GM12878 (cell line): ENCODE results near the gene KCNAB2. TPM values are rescaled to one million over a fixed set of nuclear protein-coding genes. Genes with fewer than 3 reads are reported as not detected.
A peak's percentile ranks its signal among the peaks of the same experiment; 100 is the strongest.

ENCODE experiments used
- ATAC-seq: fragments of 200-7000 bp; cut with Tn5 transposase; 3 replicates; pipeline ENCODE4 v1.9.1; 2020; ENCODE audit warnings: mild to moderate bottlenecking, moderate library complexity
- BruUV-seq: library from RNA; stranded (reverse); fragments of 400-500 nt; replicated peaks from 2 replicates; lab custom pipeline; 2021; lab: Mats Ljungman, UMichigan
- CTCF ChIA-PET: fragments of 300-600 bp; sonication (Branson Sonifier 250); formaldehyde crosslinking; extraction: SDS; loops from one replicate; lab custom pipeline; 2021; ENCODE audit warnings: inconsistent platforms; lab: Yijun Ruan, JAX
- POLR2A ChIA-PET: fragments of 350-600 bp; formaldehyde crosslinking; extraction: SDS; loops from one replicate; lab custom pipeline; 2021; ENCODE audit warnings: inconsistent platforms; lab: Charles Lee
- RAD21 ChIA-PET: fragments of 300-600 bp; sonication (Branson Sonifier 250); formaldehyde crosslinking; loops from one replicate; lab custom pipeline; 2023; ENCODE audit warnings: antibody characterized with exemption; ENCODE audit not compliant: unreplicated experiment; lab: Charles Lee
- SMC1A ChIA-PET: fragments of 300-600 bp; sonication (Branson Sonifier 250); formaldehyde crosslinking; loops from one replicate; lab custom pipeline; 2023; ENCODE audit not compliant: unreplicated experiment, uncharacterized antibody; lab: Charles Lee
- DNase-seq: peaks from one replicate; pipeline ENCODE4 v3.0.0-alpha.2; 2011; ENCODE audit warnings: low read depth, low spot score
- FAIRE-seq: peaks from 3 replicates; lab custom pipeline; 2011; peaks lifted over from hg19 to GRCh38; lab: Jason Lieb, UNC
- H2AFZ ChIP-seq: 2 replicates; pipeline ENCODE4 v1.6.0; 2011; ENCODE audit warnings: low read depth, low read length, control low read depth; ENCODE audit not compliant: control insufficient read depth
- H3K27ac ChIP-seq: 2 replicates; pipeline ENCODE4 v1.5.1; 2011; ENCODE audit warnings: control low read depth; ENCODE audit not compliant: control insufficient read depth, insufficient read depth
- H3K27me3 ChIP-seq, 2 experiments: replicated peaks in 1 of 2; 2 replicates each; pipeline versions ENCODE4 v1.6.0 to v1.6.1; 2011; ENCODE audit warnings: low read length in 1 of 2; ENCODE audit not compliant: control insufficient read depth in 2 of 2, insufficient read depth in 2 of 2
- H3K36me3 ChIP-seq, 2 experiments: 2 replicates each; pipeline ENCODE4 v1.5.1; 2011; ENCODE audit warnings: low read length in 1 of 2; ENCODE audit not compliant: control insufficient read depth in 2 of 2, insufficient read depth in 2 of 2
- H3K4me1 ChIP-seq: 2 replicates; pipeline ENCODE4 v1.6.1; 2011; ENCODE audit warnings: mild to moderate bottlenecking, low read length, moderate library complexity, mixed read lengths; ENCODE audit not compliant: control insufficient read depth, insufficient read depth
- H3K4me2 ChIP-seq: 2 replicates; pipeline ENCODE4 v1.6.0; 2011; ENCODE audit warnings: control low read depth; ENCODE audit not compliant: control insufficient read depth, insufficient read depth
- H3K4me3 ChIP-seq: fragments of 200-600 bp; sonication (generic); 2 replicates; pipeline ENCODE4 v1.5.1; 2016
- H3K79me2 ChIP-seq: 2 replicates; pipeline ENCODE4 v1.6.0; 2011; ENCODE audit warnings: low read length; ENCODE audit not compliant: control insufficient read depth, insufficient read depth
- H3K9ac ChIP-seq: 2 replicates; pipeline ENCODE4 v1.8.0; 2011; ENCODE audit warnings: low read length, control low read depth, mixed read lengths; ENCODE audit not compliant: control insufficient read depth, insufficient read depth
- H3K9me3 ChIP-seq: replicated peaks from 3 replicates; pipeline ENCODE4 v1.5.1; 2011; ENCODE audit warnings: mild to moderate bottlenecking, low read length; ENCODE audit not compliant: control insufficient read depth, insufficient read depth
- H4K20me1 ChIP-seq: 2 replicates; pipeline ENCODE4 v1.6.0; 2011; ENCODE audit not compliant: control insufficient read depth, insufficient read depth
- CREM ChIP-seq: IDR thresholded peaks from 2 replicates; pipeline ENCODE4 v1.6.1; 2014; ENCODE audit warnings: antibody characterized with exemption, low read depth
- ESRRA ChIP-seq: IDR thresholded peaks from 2 replicates; pipeline ENCODE4 v1.6.1; 2012; ENCODE audit warnings: mild to moderate bottlenecking, low read length, improper control_type of control experiment
- GABPA ChIP-seq: IDR thresholded peaks from 2 replicates; pipeline ENCODE4 v1.6.1; 2014; ENCODE audit warnings: antibody characterized with exemption, low read depth, mild to moderate bottlenecking, inconsistent platforms
- JUNB ChIP-seq: IDR thresholded peaks from 2 replicates; pipeline ENCODE4 v1.6.1; 2016; ENCODE audit warnings: antibody characterized with exemption, mild to moderate bottlenecking
- POLR2AphosphoS2 ChIP-seq: IDR thresholded peaks from 2 replicates; pipeline ENCODE4 v1.6.1; 2011; ENCODE audit warnings: low read depth, mild to moderate bottlenecking, low read length, improper control_type of control experiment, moderate library complexity
- TCF7 ChIP-seq: IDR thresholded peaks from 2 replicates; pipeline ENCODE4 v1.6.1; 2014; ENCODE audit warnings: antibody characterized with exemption, borderline replicate concordance
- WGBS: methylation state at CpG from one replicate; pipeline ENCODE4 v1.1.6; 2016; ENCODE audit warnings: low lambda C conversion rate; ENCODE audit not compliant: insufficient replicate concordance, insufficient coverage; ENCODE audit errors: missing lambda C conversion rate; 5-methylcytosine and 5-hydroxymethylcytosine counted together
- in situ Hi-C: fragments of 300-500 bp; cut with MboI; formaldehyde crosslinking; loops from 9 replicates; pipeline ENCODE4 v1.14.3; 2018; ENCODE audit warnings: mixed read lengths
- intact Hi-C: fragments of 100-400 bp; cut with micrococcal nuclease; formaldehyde crosslinking; loops from one replicate; pipeline ENCODE4 v1.14.2; 2022; ENCODE audit not compliant: unreplicated experiment
- polyA plus RNA-seq, 11 experiments: library from polyadenylated mRNA; depleted of rRNA in 4 of 11; unstranded in 6 of 11; stranded (reverse) in 5 of 11; fragments of >200 nt; fragmentation: Nextera tagmentation in 4 of 11; fragmentation: Illumina TruSeq in 1 of 11; extraction: Ambion mirVana in 4 of 11; extraction: Trizol in 1 of 11; gene quantifications; 1 replicate in 1 of 11; 2 replicates in 10 of 11; pipeline versions ENCODE4 v1.2.1 to v1.2.3, GENCODE V29; 2011 to 2016; ENCODE audit warnings: inconsistent platforms in 2 of 11, missing spikeins in 2 of 11, low read depth in 1 of 11
- total RNA-seq, 4 experiments: library from RNA; depleted of rRNA in 3 of 4; stranded (reverse); fragments of >200 nt in 3 of 4; fragmentation: Illumina TruSeq in 1 of 4; extraction: Trizol in 1 of 4; gene quantifications; 2 replicates each; pipeline versions ENCODE4 v1.2.1 to v1.2.3, GENCODE V29; 2013 to 2021

Gene KCNAB2
- total and polyA plus RNA-seq, 10 of the 15 experiments (the other 5 are each of a cell fraction or from before 2014, with no cell fraction given), result 2.9 to 123 (median 62.4) TPM

DNA sequence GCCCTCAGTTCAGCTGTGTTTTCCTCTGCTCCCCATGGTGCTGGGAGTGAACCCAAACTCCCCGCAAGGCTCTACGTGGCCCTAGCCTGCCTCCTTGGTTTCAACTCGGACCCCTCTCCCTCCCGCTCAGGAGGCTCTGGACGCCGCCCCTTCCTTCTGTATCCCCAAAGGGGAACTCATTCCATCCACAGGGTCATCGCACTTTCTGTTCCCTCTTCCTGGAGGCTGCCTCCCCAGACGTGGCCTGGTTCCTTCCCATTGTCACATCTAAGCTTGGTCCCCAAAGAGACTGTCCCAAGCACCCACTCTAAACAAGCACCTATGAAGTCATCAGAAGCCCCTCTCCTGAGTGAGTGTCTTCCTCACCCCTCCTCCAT, 10.9 kb downstream of the KCNAB2 start:
- H4K20me1 ChIP-seq, result no peaks in the 10 kb centered on the region
- POLR2A ChIA-PET, result no interaction called here

DNA sequence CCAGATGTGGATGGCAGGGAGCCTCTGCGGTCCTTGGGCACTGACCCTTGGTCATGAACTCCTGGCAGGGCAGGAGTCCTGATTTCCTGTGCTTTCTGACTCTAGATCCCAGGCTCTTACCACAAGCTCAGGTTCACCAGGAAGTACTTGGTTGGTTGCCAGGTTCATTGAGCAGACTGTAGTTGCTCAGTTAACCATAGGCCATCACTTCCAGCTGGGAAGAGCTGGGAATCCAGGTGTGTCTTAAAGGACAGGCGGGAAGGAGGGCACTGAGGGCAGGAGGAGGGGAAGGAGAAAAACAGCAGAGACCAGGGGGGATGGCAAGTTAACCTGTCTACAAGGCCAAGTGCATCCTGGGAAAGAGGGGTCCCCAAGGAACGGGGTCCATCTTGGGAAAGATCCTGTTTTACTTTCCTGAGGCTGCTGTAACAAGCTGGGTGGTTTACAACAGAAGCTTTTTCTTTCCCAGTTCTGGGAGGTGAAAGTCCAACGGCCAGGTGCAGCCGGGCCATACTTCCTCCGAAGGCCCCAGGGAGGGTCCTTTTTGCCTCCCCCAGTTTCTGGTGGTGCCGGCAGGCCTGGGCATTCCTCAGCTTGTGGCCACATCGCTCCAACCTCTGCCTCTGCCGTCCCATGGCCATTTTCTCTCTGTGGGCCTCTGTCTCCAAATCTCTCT, 11.6 kb downstream of the KCNAB2 start:
- Histone ChIP-seq H4K20me1 (no peaks in the 10 kb centered on the region), H3K36me3 (peaks cover 0 to 2% of the 10 kb centered on the region in 2 experiments; a peak in 2 of 4 replicates), H3K4me3 (no peak overlapping the region), H3K4me1 (no peaks in the 10 kb centered on the region), H3K27me3 (no peaks in the 10 kb centered on the region), H3K27ac (no peak overlapping the region), H3K79me2 (no peaks in the 10 kb centered on the region)
- ATAC-seq (no peak), FAIRE-seq (no peak), DNase-seq (no peak)
- no TSS peak for BruUV-seq
- intact Hi-C loops, result no loop called here
- SMC1A ChIA-PET, result no interaction called here
- in situ Hi-C loops, result no loop called here
- POLR2A ChIA-PET, result no interaction called here
- TF ChIP-seq JUNB (no peak), GABPA (no peak), CREM (no peak)
- TF ChIP-seq, all 136 proteins: peak for 0
- 90% methylated on average over 9 of the region's 9 CpGs for WGBS
- Histone ChIP-seq H3K4me2 (no peak overlapping the region), H2AFZ (no peak overlapping the region), H3K9ac (no peak overlapping the region), H3K9me3 (no peaks in the 10 kb centered on the region)
- ChIA-PET CTCF (no interaction called here), RAD21 (no interaction called here)

More for the DNA sequence above, 10.9 kb downstream of the KCNAB2 start:
- ATAC-seq, result no peak
- H3K79me2 ChIP-seq, result no peaks in the 10 kb centered on the region
- no peak for FAIRE-seq
- RAD21 ChIA-PET, result interaction anchor here (0.5 kb wide), 1 partner anchor 338 kb away, joined by 3 read pairs; no protein-coding TSS in a partner anchor
- DNase-seq, result no peak
- no peak overlapping the region for H3K9ac ChIP-seq
- no peak overlapping the region for H3K4me3 ChIP-seq
- H3K9me3 ChIP-seq, result no peaks in the 10 kb centered on the region
- H3K4me1 ChIP-seq, result no peaks in the 10 kb centered on the region
- H3K36me3 ChIP-seq, result peaks cover 0 to 2% of the 10 kb centered on the region in 2 experiments; a peak in 3 of 4 replicates
- H2AFZ ChIP-seq, result no peak overlapping the region
- no peak overlapping the region for H3K4me2 ChIP-seq
- TF ChIP-seq TCF7 (no peak), POLR2AphosphoS2 (0 out of 2 replicates have a peak, but pooled peaks have one; percentile 15), ESRRA (no peak)
- no peaks in the 10 kb centered on the region for H3K27me3 ChIP-seq
- in situ Hi-C loops, result no loop called here
- WGBS, result 82% methylated on average over 8 of the region's 8 CpGs
- H3K27ac ChIP-seq, result no peak overlapping the region
- no TSS peak for BruUV-seq
- CTCF ChIA-PET, result interaction anchor here (1.2 kb wide), 1 partner anchor 11 kb away, joined by 4 read pairs; no protein-coding TSS in a partner anchor
- intact Hi-C loops, result no loop called here
- SMC1A ChIA-PET, result no interaction called here
